Caki2 (cell line): Measurements from ENCODE around the gene APOBEC2. TPM values are rescaled to one million over a fixed set of nuclear protein-coding genes. Genes with fewer than 3 reads are reported as not detected.

Source experiments
- DNase-seq: peaks from one replicate; pipeline ENCODE4 v3.0.0-alpha.2; 2015; ENCODE audit warnings: low read depth
- in situ Hi-C: cut with HindIII; loops from 2 replicates; pipeline ENCODE4 v1.10.0; 2016; ENCODE audit warnings: low sequenced_read_pairs, low pct_unique_long_range_greater_than_20kb, mixed read lengths
- total RNA-seq: library from RNA; depleted of rRNA; stranded (reverse); fragments of >200 nt; shearing (Covaris generic); gene quantifications from 2 replicates; pipeline ENCODE4 v1.2.3, GENCODE V29; 2014; ENCODE audit warnings: low replicate concordance

APOBEC2 gene
- total RNA-seq, 1 experiment from 2014 or later: not detected

- DNase-seq: no peak
- in situ Hi-C loops: no loop called here
Measured at GRCh38 chr6:41050536-41050935, 2.5 kb upstream of the APOBEC2 start.

GRCh38 chr6:41051873-41052272 is 1.1 kb upstream of the APOBEC2 start:
- DNase-seq: no peak
- in situ Hi-C loops: no loop called here

- in situ Hi-C loops: no loop called here
- DNase-seq: no peak
Measured at GRCh38 chr6:41054511-41054910, 1.5 kb downstream of the APOBEC2 start.

- in situ Hi-C loops: no loop called here
- no peak for DNase-seq
Measured at GRCh38 chr6:41055149-41055548, 2.1 kb downstream of the APOBEC2 start.

GRCh38 chr6:41056768-41057490 is 3.9 kb downstream of the APOBEC2 start:
- in situ Hi-C loops: no loop called here
- no peak for DNase-seq

GRCh38 chr6:41058783-41059181 is 5.8 kb downstream of the APOBEC2 start:
- no peak for DNase-seq
- in situ Hi-C loops: no loop called here

GRCh38 chr6:41059556-41059955 is 6.6 kb downstream of the APOBEC2 start:
- in situ Hi-C loops: no loop called here
- no peak for DNase-seq

- DNase-seq: no peak
- in situ Hi-C loops: no loop called here
Measured at GRCh38 chr6:41061196-41061726, 8.3 kb downstream of the APOBEC2 start.

- DNase-seq: no peak
- in situ Hi-C loops: no loop called here
Measured at GRCh38 chr6:41062056-41062455, 9.1 kb downstream of the APOBEC2 start.

- no peak for DNase-seq
- in situ Hi-C loops: no loop called here
Measured at GRCh38 chr6:41063884-41064285, 10.9 kb downstream of the APOBEC2 start.

- DNase-seq: no peak
- in situ Hi-C loops: no loop called here
Measured at GRCh38 chr6:41064841-41065240, 11.8 kb downstream of the APOBEC2 start.

GRCh38 chr6:41065550-41066026 is 12.6 kb downstream of the APOBEC2 start:
- in situ Hi-C loops: no loop called here
- DNase-seq: no peak

- in situ Hi-C loops: no loop called here
- DNase-seq: peak; percentile 62
Measured at GRCh38 chr6:41066867-41067304, 13.9 kb downstream of the APOBEC2 start.

- in situ Hi-C loops: no loop called here
- DNase-seq: no peak
Measured at GRCh38 chr6:41071501-41071922, 18.5 kb downstream of the APOBEC2 start.

GRCh38 chr6:41071923-41072835 is 19.2 kb downstream of the APOBEC2 start, which contains the start of gene OARD1:
Gene OARD1, minus strand, starts transcription at chr6:41072356. Its CDS starts 722 bp downstream, at chr6:41071634.
- in situ Hi-C loops: no loop called here

GRCh38 chr6:41072836-41073202 is 19.8 kb downstream of the APOBEC2 start, which contains the start of gene NFYA:
Gene NFYA, plus strand, starts transcription at chr6:41072974. Its CDS starts 6,116 bp downstream, at chr6:41079090.
- no peak for DNase-seq
- in situ Hi-C loops: no loop called here

More at GRCh38 chr6:41071923-41072835, 19.2 kb downstream of the APOBEC2 start, which contains the start of gene OARD1:
- DNase-seq: peak; percentile 100

GRCh38 chr6:41073203-41073967 is 20.4 kb downstream of the APOBEC2 start:
- DNase-seq: peak; percentile 85
- in situ Hi-C loops: no loop called here
